ENCODE data around the gene MTOR.
A peak's percentile ranks its signal among the peaks of the same experiment; 100 is the strongest.

Gene MTOR

DNA sequence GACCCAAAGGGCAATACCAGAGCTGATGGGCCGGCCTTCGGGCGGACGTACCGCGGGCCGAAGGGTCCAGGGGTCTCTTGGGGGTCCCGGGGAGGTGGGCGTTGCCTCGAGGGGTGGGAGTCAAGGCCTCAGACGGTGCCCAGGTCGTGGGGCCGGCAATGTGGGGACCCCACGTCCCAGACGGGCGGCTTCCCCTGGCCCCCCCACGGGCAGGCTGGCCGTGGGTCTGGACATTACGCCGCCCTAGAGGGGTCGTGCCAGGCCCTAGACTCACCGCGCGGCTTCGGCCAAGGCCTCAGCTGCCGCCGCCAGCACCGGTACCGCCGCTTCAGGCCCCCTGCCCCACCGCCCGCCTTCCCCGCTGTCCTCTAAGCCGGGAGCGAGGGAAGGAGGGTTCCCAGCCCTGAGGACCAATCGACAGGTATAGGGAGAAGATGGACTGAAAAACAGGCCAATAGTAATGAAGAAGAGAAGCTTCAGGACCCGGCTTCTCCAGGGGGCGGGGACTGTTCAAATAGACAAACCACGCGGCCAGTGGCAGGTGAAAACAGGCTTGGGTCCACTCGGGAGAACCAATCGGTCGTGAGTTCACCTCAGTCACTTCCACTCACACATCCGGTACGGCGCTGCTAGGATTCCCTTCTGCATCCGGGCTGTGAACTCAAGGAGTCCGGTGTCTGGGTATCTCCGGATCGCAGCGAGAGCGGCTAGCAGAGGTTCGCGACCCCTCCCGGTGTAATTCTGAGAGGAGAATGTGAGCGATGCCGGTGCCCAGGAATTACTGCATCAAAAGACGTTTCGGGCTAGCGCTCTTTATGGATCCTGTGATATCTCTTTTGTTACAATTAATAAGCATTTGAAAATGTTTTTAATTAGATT, at the start of gene MTOR:
Gene MTOR, minus strand, starts transcription at position 381 of the 879 bp plus-strand sequence. CDS start 3,142 bp downstream, outside the sequence.
- Histone ChIP-seq H3K36me3 (ENCODE audit: insufficient read depth, low read length) (peaks cover 11% of the 10 kb centered on the region; the same call in 1 of the 2 replicates), H3K27me3 (ENCODE audit: insufficient read depth, low read length, poor library complexity, severe bottlenecking) (no peaks in the 10 kb centered on the region), H3F3A (ENCODE audit: low read depth) (no peaks in the 10 kb centered on the region), H3K4me1 (ENCODE audit: insufficient read depth, low read length, poor library complexity, severe bottlenecking) (peaks cover 9% of the 10 kb centered on the region), H3K9me3 (ENCODE audit: insufficient read depth, low read depth, low read length) (no peaks in the 10 kb centered on the region), H4K20me1 (ENCODE audit: insufficient read depth, low read length, poor library complexity, severe bottlenecking) (peaks cover 4% of the 10 kb centered on the region), H3K9ac (ENCODE audit: low read depth, low read length, poor library complexity, severe bottlenecking) (peak within 1 kb of the TSS; percentile 94), H3K4me2 (ENCODE audit: low read depth, low read length, poor library complexity, severe bottlenecking) (peak within 1 kb of the TSS; percentile 95), H3K9me2 (replicated peaks; ENCODE audit: low read depth, low read length) (no peaks in the 10 kb centered on the region), H2AFZ (ENCODE audit: low read length) (peak within 1 kb of the TSS; percentile 85), H3K79me2 (ENCODE audit: insufficient read depth, low read length) (peaks cover 23% of the 10 kb centered on the region), H3K4me3 (ENCODE audit: low read length, poor library complexity, severe bottlenecking) (peak within 1 kb of the TSS; percentile 95)
- TF ChIP-seq EZH2phosphoT487 (IDR thresholded peaks at IDR 0.05; ENCODE audit: borderline replicate concordance), result no peak
- TF ChIP-seq, protein P1, sequence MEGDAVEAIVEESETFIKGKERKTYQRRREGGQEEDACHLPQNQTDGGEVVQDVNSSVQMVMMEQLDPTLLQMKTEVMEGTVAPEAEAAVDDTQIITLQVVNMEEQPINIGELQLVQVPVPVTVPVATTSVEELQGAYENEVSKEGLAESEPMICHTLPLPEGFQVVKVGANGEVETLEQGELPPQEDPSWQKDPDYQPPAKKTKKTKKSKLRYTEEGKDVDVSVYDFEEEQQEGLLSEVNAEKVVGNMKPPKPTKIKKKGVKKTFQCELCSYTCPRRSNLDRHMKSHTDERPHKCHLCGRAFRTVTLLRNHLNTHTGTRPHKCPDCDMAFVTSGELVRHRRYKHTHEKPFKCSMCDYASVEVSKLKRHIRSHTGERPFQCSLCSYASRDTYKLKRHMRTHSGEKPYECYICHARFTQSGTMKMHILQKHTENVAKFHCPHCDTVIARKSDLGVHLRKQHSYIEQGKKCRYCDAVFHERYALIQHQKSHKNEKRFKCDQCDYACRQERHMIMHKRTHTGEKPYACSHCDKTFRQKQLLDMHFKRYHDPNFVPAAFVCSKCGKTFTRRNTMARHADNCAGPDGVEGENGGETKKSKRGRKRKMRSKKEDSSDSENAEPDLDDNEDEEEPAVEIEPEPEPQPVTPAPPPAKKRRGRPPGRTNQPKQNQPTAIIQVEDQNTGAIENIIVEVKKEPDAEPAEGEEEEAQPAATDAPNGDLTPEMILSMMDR (conservative IDR thresholded peaks at IDR 0.05; ENCODE audit: low read length), result peak; percentile 31; the same call in 1 of the 2 replicates

DNA sequence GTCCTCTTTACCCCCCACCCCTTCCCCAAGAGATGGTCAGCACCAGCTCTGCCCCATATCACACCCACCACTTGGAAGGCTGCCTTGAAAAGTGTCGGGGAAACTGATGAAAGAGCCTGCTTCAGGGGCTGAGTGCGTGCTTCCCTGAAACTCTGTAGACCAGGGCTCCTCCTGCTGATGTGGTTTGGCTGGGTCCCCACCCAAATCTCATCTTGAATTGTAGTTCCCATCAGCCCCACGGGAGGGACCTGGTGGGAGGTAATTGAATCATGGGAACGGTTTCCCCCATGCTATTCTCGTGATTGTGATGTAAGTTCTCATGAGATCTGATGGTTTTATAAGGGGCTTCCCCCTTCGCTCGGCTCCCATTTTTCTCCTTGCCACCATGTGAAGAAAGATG, 47.0 kb upstream of the MTOR start:
- H4K20me1 ChIP-seq (ENCODE audit: insufficient read depth, low read length, poor library complexity, severe bottlenecking), result no peaks in the 10 kb centered on the region
- H3K4me1 ChIP-seq (ENCODE audit: insufficient read depth, low read length, poor library complexity, severe bottlenecking), result no peaks in the 10 kb centered on the region
- H3K4me2 ChIP-seq (ENCODE audit: low read depth, low read length, poor library complexity, severe bottlenecking), result no peak overlapping the region
- H2AFZ ChIP-seq (ENCODE audit: low read length), result no peak overlapping the region
- H3F3A ChIP-seq (ENCODE audit: low read depth), result no peaks in the 10 kb centered on the region
- no peaks in the 10 kb centered on the region for H3K36me3 ChIP-seq (ENCODE audit: insufficient read depth, low read length)
- no peaks in the 10 kb centered on the region for H3K9me3 ChIP-seq (ENCODE audit: insufficient read depth, low read depth, low read length)
- H3K27me3 ChIP-seq (ENCODE audit: insufficient read depth, low read length, poor library complexity, severe bottlenecking), result no peaks in the 10 kb centered on the region
- H3K9ac ChIP-seq (ENCODE audit: low read depth, low read length, poor library complexity, severe bottlenecking), result no peak overlapping the region
- no peaks in the 10 kb centered on the region for H3K79me2 ChIP-seq (ENCODE audit: insufficient read depth, low read length)
- TF ChIP-seq EZH2phosphoT487 (IDR thresholded peaks at IDR 0.05; ENCODE audit: borderline replicate concordance), result no peak
- TF ChIP-seq, protein P1 (conservative IDR thresholded peaks at IDR 0.05; ENCODE audit: low read length), result no peak
- H3K4me3 ChIP-seq (ENCODE audit: low read length, poor library complexity, severe bottlenecking), result no peak overlapping the region
- H3K9me2 ChIP-seq (replicated peaks; ENCODE audit: low read depth, low read length), result no peaks in the 10 kb centered on the region

DNA sequence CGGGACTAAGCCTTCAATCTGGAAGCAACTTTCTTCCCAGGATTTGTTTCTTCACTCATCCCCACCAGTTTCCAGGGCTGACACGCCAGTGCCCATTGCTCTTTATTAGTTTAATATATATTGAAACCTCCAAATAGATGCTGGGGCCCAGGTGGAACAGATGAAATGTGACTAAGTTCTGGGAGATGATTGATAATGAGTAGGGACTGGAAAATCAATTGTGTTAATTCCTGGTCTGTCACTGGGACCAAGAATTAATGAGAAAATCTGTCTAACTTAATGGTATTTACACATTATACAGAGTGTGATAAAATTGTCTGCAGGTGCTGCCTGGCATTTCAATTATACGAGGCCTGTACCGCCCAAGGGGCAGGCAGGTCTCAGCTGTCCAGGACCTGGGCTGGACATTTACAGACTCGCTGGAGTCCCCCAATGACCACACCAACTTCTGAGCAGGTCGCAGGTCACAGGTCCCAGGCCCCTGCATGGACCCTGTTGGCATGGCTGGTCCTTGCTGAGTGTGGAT, 46.4 kb upstream of the MTOR start:
- no peaks in the 10 kb centered on the region for H3K79me2 ChIP-seq (ENCODE audit: insufficient read depth, low read length)
- H2AFZ ChIP-seq (ENCODE audit: low read length), result no peak overlapping the region
- no peak overlapping the region for H3K4me3 ChIP-seq (ENCODE audit: low read length, poor library complexity, severe bottlenecking)
- H3F3A ChIP-seq (ENCODE audit: low read depth), result no peaks in the 10 kb centered on the region
- H3K36me3 ChIP-seq (ENCODE audit: insufficient read depth, low read length), result no peaks in the 10 kb centered on the region
- H3K4me1 ChIP-seq (ENCODE audit: insufficient read depth, low read length, poor library complexity, severe bottlenecking), result no peaks in the 10 kb centered on the region
- H4K20me1 ChIP-seq (ENCODE audit: insufficient read depth, low read length, poor library complexity, severe bottlenecking), result no peaks in the 10 kb centered on the region
- H3K4me2 ChIP-seq (ENCODE audit: low read depth, low read length, poor library complexity, severe bottlenecking), result no peak overlapping the region
- TF ChIP-seq, protein P1 (conservative IDR thresholded peaks at IDR 0.05; ENCODE audit: low read length), result no peak
- TF ChIP-seq EZH2phosphoT487 (IDR thresholded peaks at IDR 0.05; ENCODE audit: borderline replicate concordance), result no peak
- H3K27me3 ChIP-seq (ENCODE audit: insufficient read depth, low read length, poor library complexity, severe bottlenecking), result no peaks in the 10 kb centered on the region
- no peak overlapping the region for H3K9ac ChIP-seq (ENCODE audit: low read depth, low read length, poor library complexity, severe bottlenecking)
- H3K9me3 ChIP-seq (ENCODE audit: insufficient read depth, low read depth, low read length), result no peaks in the 10 kb centered on the region
- H3K9me2 ChIP-seq (replicated peaks; ENCODE audit: low read depth, low read length), result no peaks in the 10 kb centered on the region
